A549 (cell line): Measurements from ENCODE around the gene KIF26A.

Source experiments
- BHLHE40 ChIP-seq: IDR thresholded peaks from 2 replicates; pipeline ENCODE4 v1.6.1; 2012; ENCODE audit warnings: low read depth, low read length, inconsistent platforms
- CBX2 ChIP-seq: fragments of 200-600 bp; sonication (generic); IDR thresholded peaks from 2 replicates; pipeline ENCODE4 v1.6.1; 2016; ENCODE audit warnings: low read depth, mild to moderate bottlenecking, borderline replicate concordance
- CHD2 ChIP-seq: fragments of 150-350 bp; IDR thresholded peaks from 2 replicates; pipeline ENCODE4 v1.6.1; 2014; ENCODE audit warnings: low read length; ENCODE audit not compliant: partially characterized antibody
- ESRRA ChIP-seq: fragments of 150-350 bp; IDR thresholded peaks from 2 replicates; pipeline ENCODE4 v1.6.1; 2014; ENCODE audit warnings: mild to moderate bottlenecking, low read length, borderline replicate concordance
- FOSL2 ChIP-seq, 2 experiments: fragments of 450-650 bp in 1 of 2; fragments of >200 bp in 1 of 2; sonication (Bioruptor Twin) in 1 of 2; formaldehyde crosslinking; IDR thresholded peaks; 2 replicates each; pipeline versions ENCODE4 v1.5.0 to v1.6.1; 2016 to 2020; ENCODE audit warnings: mild to moderate bottlenecking in 1 of 2, moderate library complexity in 1 of 2
- PHF8 ChIP-seq: fragments of 200-600 bp; sonication (generic); IDR thresholded peaks from 2 replicates; pipeline ENCODE4 v1.6.1; 2016; ENCODE audit warnings: low read depth, mild to moderate bottlenecking, antibody characterized with exemption, moderate library complexity, borderline replicate concordance
- POLR2A ChIP-seq: IDR thresholded peaks from 2 replicates; pipeline ENCODE4 v1.6.1; 2012; ENCODE audit warnings: mild to moderate bottlenecking, low read length
- POLR2AphosphoS2 ChIP-seq: conservative IDR thresholded peaks from 2 replicates; pipeline ENCODE4 v1.6.1; 2012; ENCODE audit warnings: low read length, improper control_type of control experiment, inconsistent platforms
- RAD21 ChIP-seq, 2 experiments: fragments of >200 bp in 1 of 2; sonication (Bioruptor Twin) in 1 of 2; formaldehyde crosslinking in 1 of 2; IDR thresholded peaks in 1 of 2; conservative IDR thresholded peaks in 1 of 2; 2 replicates in 1 of 2; 3 replicates in 1 of 2; pipeline ENCODE4 v1.6.1; 2012 to 2018; ENCODE audit warnings: inconsistent platforms in 1 of 2
- RNF2 ChIP-seq: fragments of 200-600 bp; sonication (generic); IDR thresholded peaks from 2 replicates; pipeline ENCODE4 v1.6.1; 2016; ENCODE audit warnings: low read depth, mild to moderate bottlenecking, antibody characterized with exemption, moderate library complexity, borderline replicate concordance
- SREBF2 ChIP-seq: fragments of 450-650 bp; IDR thresholded peaks from 2 replicates; pipeline ENCODE4 v1.6.1; 2014; ENCODE audit warnings: mild to moderate bottlenecking, moderate library complexity
- USF2 ChIP-seq: fragments of 450-650 bp; IDR thresholded peaks from 2 replicates; pipeline ENCODE4 v1.6.1; 2014; ENCODE audit warnings: antibody characterized with exemption
- TF ChIP-seq, protein P1 (sequence below): fragments of >200 bp; sonication (Bioruptor Twin); formaldehyde crosslinking; IDR thresholded peaks from 3 replicates; pipeline ENCODE4 v1.5.1; 2016
- TF ChIP-seq, protein P2 (sequence below): fragments of >200 bp; sonication (Bioruptor Twin); formaldehyde crosslinking; IDR thresholded peaks from 3 replicates; pipeline ENCODE4 v1.6.1; 2016

GRCh38 chr14:104217486-104218360, 79.3 kb downstream of the KIF26A start:
- TF ChIP-seq POLR2AphosphoS2 = no peak
- TF ChIP-seq POLR2A = no peak
- TF ChIP-seq FOSL2 (IDR thresholded peaks at IDR 0.05) = no peak
- no peak for TF ChIP-seq FOSL2 (CRISPR knock-in tag; IDR thresholded peaks at IDR 0.05)
- TF ChIP-seq CBX2 = no peak
- no peak for TF ChIP-seq BHLHE40
- no peak for TF ChIP-seq CHD2
- no peak for TF ChIP-seq RAD21 (conservative IDR thresholded peaks at IDR 0.05 in 1 of 2, IDR thresholded peaks at IDR 0.05 in 1 of 2)
- no peak for TF ChIP-seq ESRRA
- TF ChIP-seq, protein P1, sequence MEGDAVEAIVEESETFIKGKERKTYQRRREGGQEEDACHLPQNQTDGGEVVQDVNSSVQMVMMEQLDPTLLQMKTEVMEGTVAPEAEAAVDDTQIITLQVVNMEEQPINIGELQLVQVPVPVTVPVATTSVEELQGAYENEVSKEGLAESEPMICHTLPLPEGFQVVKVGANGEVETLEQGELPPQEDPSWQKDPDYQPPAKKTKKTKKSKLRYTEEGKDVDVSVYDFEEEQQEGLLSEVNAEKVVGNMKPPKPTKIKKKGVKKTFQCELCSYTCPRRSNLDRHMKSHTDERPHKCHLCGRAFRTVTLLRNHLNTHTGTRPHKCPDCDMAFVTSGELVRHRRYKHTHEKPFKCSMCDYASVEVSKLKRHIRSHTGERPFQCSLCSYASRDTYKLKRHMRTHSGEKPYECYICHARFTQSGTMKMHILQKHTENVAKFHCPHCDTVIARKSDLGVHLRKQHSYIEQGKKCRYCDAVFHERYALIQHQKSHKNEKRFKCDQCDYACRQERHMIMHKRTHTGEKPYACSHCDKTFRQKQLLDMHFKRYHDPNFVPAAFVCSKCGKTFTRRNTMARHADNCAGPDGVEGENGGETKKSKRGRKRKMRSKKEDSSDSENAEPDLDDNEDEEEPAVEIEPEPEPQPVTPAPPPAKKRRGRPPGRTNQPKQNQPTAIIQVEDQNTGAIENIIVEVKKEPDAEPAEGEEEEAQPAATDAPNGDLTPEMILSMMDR = no peak
- TF ChIP-seq, protein P2, sequence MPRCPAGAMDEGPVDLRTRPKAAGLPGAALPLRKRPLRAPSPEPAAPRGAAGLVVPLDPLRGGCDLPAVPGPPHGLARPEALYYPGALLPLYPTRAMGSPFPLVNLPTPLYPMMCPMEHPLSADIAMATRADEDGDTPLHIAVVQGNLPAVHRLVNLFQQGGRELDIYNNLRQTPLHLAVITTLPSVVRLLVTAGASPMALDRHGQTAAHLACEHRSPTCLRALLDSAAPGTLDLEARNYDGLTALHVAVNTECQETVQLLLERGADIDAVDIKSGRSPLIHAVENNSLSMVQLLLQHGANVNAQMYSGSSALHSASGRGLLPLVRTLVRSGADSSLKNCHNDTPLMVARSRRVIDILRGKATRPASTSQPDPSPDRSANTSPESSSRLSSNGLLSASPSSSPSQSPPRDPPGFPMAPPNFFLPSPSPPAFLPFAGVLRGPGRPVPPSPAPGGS = no peak
- no peak for TF ChIP-seq RNF2
- TF ChIP-seq PHF8 = no peak
- TF ChIP-seq SREBF2 = no peak
- no peak for TF ChIP-seq USF2
